G401 (cell line): ENCODE results near the gene COX10. TPM values are rescaled to one million over a fixed set of nuclear protein-coding genes. Genes with fewer than 3 reads are reported as not detected.
"Not testable (repeated sequence)": the region's sequence is repeated elsewhere in the genome, so short reads cannot be mapped to it uniquely, and the experiment has no call there.

Experiments
- DNase-seq: peaks from one replicate; pipeline ENCODE4 v3.0.0-alpha.2; 2015; ENCODE audit warnings: low spot score
- in situ Hi-C: cut with HindIII; loops from 2 replicates; pipeline ENCODE4 v1.10.0; 2016; ENCODE audit warnings: low sequenced_read_pairs, mixed read lengths
- total RNA-seq: library from RNA; depleted of rRNA; stranded (reverse); fragments of >200 nt; shearing (Covaris generic); gene quantifications from 2 replicates; pipeline ENCODE4 v1.2.3, GENCODE V29; 2014; rRNA removed

The COX10 gene
- 15.9 and 26.4 TPM in 2 replicates for total RNA-seq

- in situ Hi-C loops = no loop called here
- DNase-seq = peak; percentile 92
These were observed at the start of gene COX10 for GRCh38 chr17:14069251-14070021. Gene COX10 (plus strand): TSS chr17:14069504. CDS start chr17:14069606, 102 bp downstream.

- in situ Hi-C loops, DNase-seq: not testable (repeated sequence)
These were observed 47.5 kb upstream of the COX10 start for GRCh38 chr17:14021651-14022294.

GRCh38 chr17:14029755-14030154, 39.5 kb upstream of the COX10 start:
- in situ Hi-C loops, DNase-seq: not testable (repeated sequence)

GRCh38 chr17:14032234-14032633, 37.1 kb upstream of the COX10 start:
- in situ Hi-C loops = no loop called here
- no peak for DNase-seq

GRCh38 chr17:14033166-14033565, 36.1 kb upstream of the COX10 start:
- in situ Hi-C loops = no loop called here
- DNase-seq = no peak

GRCh38 chr17:14037453-14037852, 31.9 kb upstream of the COX10 start:
- in situ Hi-C loops = no loop called here
- no peak for DNase-seq

- in situ Hi-C loops = no loop called here
- no peak for DNase-seq
These were observed 31.1 kb upstream of the COX10 start for GRCh38 chr17:14038206-14038605.

GRCh38 chr17:14042411-14042810, 26.9 kb upstream of the COX10 start:
- in situ Hi-C loops = no loop called here
- no peak for DNase-seq

GRCh38 chr17:14044702-14045101, 24.6 kb upstream of the COX10 start:
- in situ Hi-C loops = no loop called here
- DNase-seq = no peak

GRCh38 chr17:14046978-14047377, 22.3 kb upstream of the COX10 start:
- in situ Hi-C loops = no loop called here
- no peak for DNase-seq

GRCh38 chr17:14047591-14047990, 21.7 kb upstream of the COX10 start:
- in situ Hi-C loops = no loop called here
- no peak for DNase-seq

GRCh38 chr17:14048169-14048568, 21.1 kb upstream of the COX10 start:
- in situ Hi-C loops = no loop called here
- no peak for DNase-seq

GRCh38 chr17:14050616-14051015, 18.7 kb upstream of the COX10 start:
- in situ Hi-C loops = no loop called here
- no peak for DNase-seq

GRCh38 chr17:14051692-14052091, 17.6 kb upstream of the COX10 start:
- in situ Hi-C loops = no loop called here
- no peak for DNase-seq

GRCh38 chr17:14052886-14053615, 16.3 kb upstream of the COX10 start:
- no peak for DNase-seq
- in situ Hi-C loops = no loop called here

GRCh38 chr17:14057591-14057990, 11.7 kb upstream of the COX10 start:
- in situ Hi-C loops = no loop called here
- no peak for DNase-seq

GRCh38 chr17:14058051-14058450, 11.3 kb upstream of the COX10 start:
- in situ Hi-C loops = no loop called here
- no peak for DNase-seq

- no peak for DNase-seq
- in situ Hi-C loops = no loop called here
These were observed 8.6 kb upstream of the COX10 start for GRCh38 chr17:14060706-14061105.

GRCh38 chr17:14061666-14062560, 7.4 kb upstream of the COX10 start:
- in situ Hi-C loops = no loop called here
- DNase-seq = no peak
